ENCODE measurements around the gene SPAG9. TPM values are rescaled to one million over a fixed set of nuclear protein-coding genes. Genes with fewer than 3 reads are reported as not detected.

SPAG9 gene
- total RNA-seq, 1 experiment from 2014 or later, result 54.3 TPM

DNA sequence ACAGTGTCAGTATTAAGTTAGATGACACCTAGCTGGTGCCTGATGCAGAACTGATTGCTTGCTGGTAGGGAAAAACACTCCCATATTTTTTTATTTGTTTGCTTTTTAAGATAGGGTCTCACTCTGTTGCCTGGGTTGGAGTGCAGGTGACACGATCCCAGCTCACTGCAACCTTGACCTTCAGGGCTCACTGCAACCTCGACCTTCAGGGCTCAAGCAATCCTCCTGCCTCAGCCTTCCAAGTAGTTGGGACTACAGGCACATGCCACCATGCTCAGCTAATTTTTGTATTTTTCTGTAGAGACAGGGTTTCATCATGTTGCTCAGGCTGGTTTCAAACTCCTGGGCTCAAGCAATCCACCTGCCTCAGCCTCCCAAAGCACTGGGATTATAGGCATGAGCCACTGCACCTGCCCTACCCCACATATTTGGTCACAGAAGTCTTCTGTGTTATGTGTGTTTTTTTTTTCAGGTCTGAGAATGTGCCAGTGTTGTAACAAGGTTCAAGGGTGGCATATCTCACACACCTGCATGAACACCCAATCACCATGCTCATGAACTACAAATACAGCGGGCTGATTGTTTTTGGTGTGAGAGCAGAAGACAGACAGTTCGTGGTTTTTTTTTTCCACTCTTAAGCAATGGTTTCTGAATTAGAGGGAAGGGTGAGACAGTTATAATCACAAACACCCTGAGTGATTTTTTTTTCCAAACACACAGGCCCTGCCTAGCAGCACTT is 22.8 kb downstream of the SPAG9 start:
- Histone ChIP-seq H3K79me2 (ENCODE audit: insufficient read depth, low read length) (no peaks in the 10 kb centered on the region; the same call in 1 of the 2 replicates), H3K23ac (ENCODE audit: insufficient read length, low read depth, low read length) (no peak overlapping the region), H3K56ac (ENCODE audit: insufficient read length, low read depth, low read length) (no peak overlapping the region), H3K4me2 (ENCODE audit: insufficient read depth, insufficient read length, low read length) (no peak overlapping the region), H3K4me1 (ENCODE audit: insufficient read depth, low read length) (no peaks in the 10 kb centered on the region), H2AK5ac (ENCODE audit: insufficient read length, low read length) (no peak overlapping the region), H4K5ac (ENCODE audit: insufficient read length, low read depth, low read length) (no peak overlapping the region), H4K8ac (replicated peaks; ENCODE audit: insufficient read length, low read depth, low read length) (no peak overlapping the region), H3K9ac (ENCODE audit: extremely low read depth, insufficient read length, low read length) (no peak overlapping the region), H3T11ph (ENCODE audit: low read length) (no peak overlapping the region), H2BK5ac (ENCODE audit: insufficient read length, low read length) (no peak overlapping the region), H4K20me1 (ENCODE audit: control insufficient read depth, insufficient read depth, insufficient read length) (no peaks in the 10 kb centered on the region), H2BK20ac (ENCODE audit: low read depth, low read length, poor library complexity, severe bottlenecking) (no peak overlapping the region), H3K27ac (ENCODE audit: insufficient read length, low read depth, low read length) (no peak overlapping the region), H3K27me3 (ENCODE audit: insufficient read depth, low read length) (no peaks in the 10 kb centered on the region), H2BK12ac (ENCODE audit: insufficient read length, low read depth, low read length) (no peak overlapping the region), H3K4ac (ENCODE audit: low read depth, low read length) (no peak overlapping the region), H4K91ac (ENCODE audit: insufficient read length, low read depth, low read length) (no peak overlapping the region), H2BK15ac (ENCODE audit: low read depth, low read length) (no peak overlapping the region), H3K18ac (ENCODE audit: insufficient read length, low read depth, low read length) (no peak overlapping the region), H2AFZ (ENCODE audit: low read length) (no peak overlapping the region), H3K79me1 (ENCODE audit: insufficient read depth, low read depth, low read length, poor library complexity, severe bottlenecking) (peaks cover 9% of the 10 kb centered on the region), H3K14ac (ENCODE audit: insufficient read depth, low read length) (no peak overlapping the region), H3K9me3 (ENCODE audit: control insufficient read depth, low read depth, low read length) (no peaks in the 10 kb centered on the region), H2BK120ac (ENCODE audit: low read depth, low read length, poor library complexity, severe bottlenecking) (no peak overlapping the region), H3K23me2 (ENCODE audit: insufficient read length, low read depth, low read length, poor library complexity, severe bottlenecking) (no peaks in the 10 kb centered on the region)
- TF ChIP-seq, protein P1, sequence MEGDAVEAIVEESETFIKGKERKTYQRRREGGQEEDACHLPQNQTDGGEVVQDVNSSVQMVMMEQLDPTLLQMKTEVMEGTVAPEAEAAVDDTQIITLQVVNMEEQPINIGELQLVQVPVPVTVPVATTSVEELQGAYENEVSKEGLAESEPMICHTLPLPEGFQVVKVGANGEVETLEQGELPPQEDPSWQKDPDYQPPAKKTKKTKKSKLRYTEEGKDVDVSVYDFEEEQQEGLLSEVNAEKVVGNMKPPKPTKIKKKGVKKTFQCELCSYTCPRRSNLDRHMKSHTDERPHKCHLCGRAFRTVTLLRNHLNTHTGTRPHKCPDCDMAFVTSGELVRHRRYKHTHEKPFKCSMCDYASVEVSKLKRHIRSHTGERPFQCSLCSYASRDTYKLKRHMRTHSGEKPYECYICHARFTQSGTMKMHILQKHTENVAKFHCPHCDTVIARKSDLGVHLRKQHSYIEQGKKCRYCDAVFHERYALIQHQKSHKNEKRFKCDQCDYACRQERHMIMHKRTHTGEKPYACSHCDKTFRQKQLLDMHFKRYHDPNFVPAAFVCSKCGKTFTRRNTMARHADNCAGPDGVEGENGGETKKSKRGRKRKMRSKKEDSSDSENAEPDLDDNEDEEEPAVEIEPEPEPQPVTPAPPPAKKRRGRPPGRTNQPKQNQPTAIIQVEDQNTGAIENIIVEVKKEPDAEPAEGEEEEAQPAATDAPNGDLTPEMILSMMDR (conservative IDR thresholded peaks at IDR 0.05), result no peak
- no peaks in the 10 kb centered on the region for H3K4me1 Mint-ChIP-seq
- DNase-seq, result peak; percentile 18
- 0 out of 7 replicates have a peak, but pooled peaks cover 0 to 2% (median 0%) of the 10 kb centered on the region in 3 experiments for H3K36me3 Mint-ChIP-seq (ENCODE audit: insufficient read depth in 1 of 3, low read depth in 3 of 3)
- no peaks in the 10 kb centered on the region for H3K9me3 Mint-ChIP-seq
- H3K27ac Mint-ChIP-seq, result no peak overlapping the region
- no CpG with 5 or more reads among the region's 4 CpGs for WGBS (ENCODE audit: extremely low coverage, insufficient read length, low lambda C conversion rate)
- H3K27me3 Mint-ChIP-seq (ENCODE audit: low read depth), result no peaks in the 10 kb centered on the region
- H3K4me3 Mint-ChIP-seq, result no peak overlapping the region

Measured in H9 (cell line).